ENCODE data around the gene C20orf202. TPM values are rescaled to one million over a fixed set of nuclear protein-coding genes. Genes with fewer than 3 reads are reported as not detected.
"Not testable (repeated sequence)": the region's sequence is repeated elsewhere in the genome, so short reads cannot be mapped to it uniquely, and the experiment has no call there.

C20orf202 gene
- total RNA-seq, 1 donor from 2014 or later: 0.66 TPM

DNA sequence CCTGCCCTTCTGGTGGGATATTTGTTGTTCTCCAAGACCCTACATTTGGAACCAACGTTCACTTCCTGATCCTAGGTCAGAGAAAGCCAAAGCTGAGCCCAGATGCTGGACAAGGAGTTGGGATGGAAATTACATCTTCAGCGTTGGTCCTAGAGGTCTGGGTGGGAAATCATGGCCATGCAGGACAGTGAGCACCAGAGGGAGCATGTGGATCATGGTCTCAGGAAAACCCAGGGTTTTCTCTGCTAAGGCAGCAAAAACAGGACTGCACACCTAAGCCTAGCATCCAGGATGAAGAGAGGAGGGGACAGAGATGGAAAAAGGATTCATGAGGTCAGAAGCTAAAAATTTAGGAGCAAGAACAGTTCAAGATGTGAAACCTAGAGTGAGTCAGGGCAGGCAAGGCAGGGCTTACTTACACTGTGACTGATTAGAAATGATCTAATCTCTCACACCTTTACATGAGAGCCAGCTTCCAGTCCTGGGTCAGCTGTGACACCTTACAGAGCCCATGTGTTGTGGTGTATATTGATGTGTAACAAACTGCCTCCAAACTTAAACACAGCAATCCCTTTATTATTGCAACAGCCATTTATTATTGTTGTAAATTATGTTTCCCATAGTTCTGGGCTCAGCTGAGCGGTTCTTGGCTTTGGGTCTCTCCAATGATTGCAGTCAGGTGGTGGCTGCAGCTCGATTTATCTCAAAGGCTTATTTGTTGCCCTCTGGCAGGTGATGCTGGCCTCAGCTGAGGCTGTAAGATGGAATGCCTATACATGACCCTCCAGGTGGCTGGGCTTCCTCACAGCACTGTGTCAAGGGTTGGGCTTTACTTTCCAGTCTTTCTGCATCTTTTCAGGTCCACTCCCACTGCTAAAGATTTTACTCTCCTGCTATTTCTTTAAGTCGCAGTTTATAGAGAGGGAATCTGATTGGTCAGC, 6.5 kb downstream of the C20orf202 start:
- no peak for DNase-seq (ENCODE audit: low spot score)

DNA sequence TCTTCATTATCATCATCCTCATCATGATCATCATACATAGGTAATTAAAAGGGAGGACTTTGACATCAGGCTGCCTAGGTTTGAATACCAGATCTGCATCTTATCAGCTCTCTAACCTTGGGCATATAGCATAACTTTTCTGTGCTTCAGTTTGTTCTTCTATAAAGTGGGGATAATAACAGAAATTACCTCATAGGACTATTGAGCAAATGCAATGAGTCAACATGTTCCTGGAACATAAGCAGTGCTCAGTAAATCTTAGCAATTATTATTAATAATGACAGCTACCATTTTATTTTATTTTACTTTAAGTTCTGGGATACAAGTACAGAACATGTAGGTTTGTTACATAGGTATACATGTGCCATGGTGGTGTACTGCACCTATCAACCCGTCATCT, 7.2 kb downstream of the C20orf202 start:
- no peak for DNase-seq (ENCODE audit: low spot score)

GRCh38 chr20:1212023-1212422, 8.8 kb downstream of the C20orf202 start:
- DNase-seq (ENCODE audit: low spot score): no peak

GRCh38 chr20:1212607-1213396, 9.5 kb downstream of the C20orf202 start:
- DNase-seq (ENCODE audit: low spot score): peak; percentile 72

GRCh38 chr20:1214838-1215261, 11.6 kb downstream of the C20orf202 start:
- DNase-seq (ENCODE audit: low spot score): no peak

GRCh38 chr20:1215386-1216170, 12.3 kb downstream of the C20orf202 start:
- no peak for DNase-seq (ENCODE audit: low spot score)

DNA sequence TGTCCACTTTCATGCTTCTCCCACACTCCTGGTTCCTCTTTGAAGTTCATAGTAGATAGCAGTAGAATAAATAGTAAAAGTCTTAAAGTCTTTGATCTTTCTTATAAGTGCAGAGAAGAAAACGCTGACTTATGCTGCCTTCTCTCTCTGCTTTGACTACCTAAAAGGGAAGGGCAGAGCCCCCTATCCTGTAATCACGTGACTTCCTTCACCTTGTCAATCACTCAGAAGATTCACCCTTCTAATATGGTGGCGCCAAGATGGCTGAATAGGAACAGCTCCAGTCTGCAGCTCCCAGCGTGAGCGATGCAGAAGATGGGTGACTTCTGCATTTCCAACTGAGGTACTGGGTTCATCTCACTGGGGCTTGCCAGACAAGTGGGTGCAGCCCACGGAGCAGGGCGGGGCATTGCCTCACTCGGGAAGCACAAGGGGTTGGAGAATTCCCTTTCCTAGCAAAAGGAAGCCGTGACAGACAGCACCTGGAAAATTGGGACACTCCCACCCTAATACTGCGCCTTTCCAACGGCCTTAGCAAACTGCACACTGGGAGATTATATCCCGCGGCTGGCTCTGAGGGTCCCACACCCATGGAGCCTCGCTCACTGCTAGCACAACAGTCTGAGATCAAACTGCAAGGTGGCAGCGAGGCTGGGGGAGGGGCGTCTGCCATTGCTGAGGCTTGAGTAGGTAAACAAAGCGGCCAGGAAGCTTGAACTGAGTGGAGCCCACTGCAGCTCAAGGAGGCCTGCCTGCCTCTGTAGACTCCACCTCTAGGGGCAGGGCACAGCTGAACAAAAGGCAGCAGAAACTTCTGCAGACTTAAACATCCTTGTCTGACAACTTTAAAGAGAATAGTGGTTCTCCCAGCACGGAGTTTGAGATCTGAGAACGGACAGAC, 13.5 kb downstream of the C20orf202 start:
- not testable (repeated sequence) for DNase-seq (ENCODE audit: low spot score)

- DNase-seq (ENCODE audit: low spot score): not testable (repeated sequence)
Measured at GRCh38 chr20:1222750-1223149, 19.5 kb downstream of the C20orf202 start.

DNA sequence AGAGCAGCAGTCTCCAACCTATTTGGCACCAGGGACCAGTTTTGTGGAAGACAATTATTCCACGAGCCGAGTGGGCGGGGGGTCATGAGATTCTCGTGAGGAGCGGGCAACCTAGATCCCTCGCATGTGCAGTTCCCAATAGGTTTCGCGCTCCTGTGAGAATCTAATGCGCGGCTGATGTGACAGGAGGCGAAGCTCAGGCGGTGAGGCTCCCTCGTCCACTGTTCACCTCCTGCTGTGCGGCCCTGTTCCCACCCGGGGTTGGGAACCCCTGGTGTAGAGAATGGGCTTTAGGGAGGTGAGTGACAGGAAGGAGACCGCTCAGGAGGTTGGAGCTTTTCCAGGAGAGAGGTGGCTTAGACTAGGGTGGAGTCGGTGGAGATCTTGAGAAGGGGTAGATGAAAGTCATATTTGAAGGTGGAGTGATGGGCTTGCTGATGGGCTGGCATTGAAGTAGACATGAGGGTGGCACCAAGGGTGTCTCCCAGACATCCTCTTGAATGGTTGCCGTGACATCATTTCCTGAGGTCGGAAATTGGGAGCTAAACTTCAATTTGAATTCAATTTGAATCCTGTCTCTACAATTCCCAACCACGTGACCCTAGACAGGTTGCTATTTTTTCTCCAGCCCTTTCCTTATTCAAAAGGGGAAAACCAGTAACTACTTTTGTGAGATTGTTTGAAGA, 21.1 kb downstream of the C20orf202 start:
- no peak for DNase-seq (ENCODE audit: low spot score)

- DNase-seq (ENCODE audit: low spot score): no peak
Measured at GRCh38 chr20:1225263-1225782, 22.1 kb downstream of the C20orf202 start.

DNA sequence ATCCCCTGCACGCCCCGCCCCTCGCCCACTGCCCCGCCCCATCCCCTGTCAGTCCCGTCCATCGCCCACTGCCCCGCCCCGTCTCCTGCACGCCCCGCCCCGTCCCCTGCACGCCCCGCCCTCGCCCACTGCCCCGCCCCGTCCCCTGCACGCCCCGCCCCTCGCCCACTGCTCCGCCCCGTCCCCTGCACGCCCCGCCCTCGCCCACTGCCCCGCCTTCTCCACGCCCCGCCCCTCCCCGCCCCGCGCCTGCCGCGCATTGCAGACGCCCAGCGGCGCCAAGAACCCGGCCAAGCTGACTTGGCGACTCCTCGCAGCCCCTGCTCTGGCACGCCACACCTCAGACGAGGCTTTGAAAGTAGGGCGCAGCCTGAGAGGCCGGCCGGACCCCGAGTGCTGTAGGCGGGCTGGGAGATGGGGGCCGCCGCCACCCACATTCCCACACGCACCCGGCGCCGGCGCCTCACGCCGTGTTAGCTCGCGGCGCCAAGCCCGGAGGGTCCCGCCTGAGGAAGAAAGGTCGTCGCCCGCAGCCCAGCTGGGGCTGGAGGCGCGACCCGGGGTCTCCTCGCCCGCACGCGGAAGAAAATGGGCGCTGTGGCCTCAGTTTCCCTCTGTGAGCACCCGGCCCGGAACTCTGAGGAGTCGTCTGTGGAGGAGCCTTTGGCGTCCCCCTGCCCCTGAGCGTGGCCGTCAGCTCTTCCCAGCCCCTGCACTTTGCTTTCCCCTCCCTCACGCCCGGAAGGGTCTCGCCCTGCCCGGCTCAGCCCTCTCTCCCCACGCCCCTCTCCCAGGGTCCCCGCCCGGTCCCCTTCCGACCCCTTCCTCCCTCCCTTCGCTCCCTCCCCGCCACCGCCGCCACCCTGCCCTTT, 22.8 kb downstream of the C20orf202 start, which contains the start of gene RAD21L1:
RAD21L1 (plus strand) TSS at position 262 of the 872 bp plus-strand sequence. CDS start 2,410 bp downstream, outside the sequence.
- DNase-seq (ENCODE audit: low spot score): peak; percentile 81

- no peak for DNase-seq (ENCODE audit: low spot score)
Measured at GRCh38 chr20:1229541-1229940, 26.3 kb downstream of the C20orf202 start.

GRCh38 chr20:1232286-1233111, 29.2 kb downstream of the C20orf202 start:
- no peak for DNase-seq (ENCODE audit: low spot score)

DNA sequence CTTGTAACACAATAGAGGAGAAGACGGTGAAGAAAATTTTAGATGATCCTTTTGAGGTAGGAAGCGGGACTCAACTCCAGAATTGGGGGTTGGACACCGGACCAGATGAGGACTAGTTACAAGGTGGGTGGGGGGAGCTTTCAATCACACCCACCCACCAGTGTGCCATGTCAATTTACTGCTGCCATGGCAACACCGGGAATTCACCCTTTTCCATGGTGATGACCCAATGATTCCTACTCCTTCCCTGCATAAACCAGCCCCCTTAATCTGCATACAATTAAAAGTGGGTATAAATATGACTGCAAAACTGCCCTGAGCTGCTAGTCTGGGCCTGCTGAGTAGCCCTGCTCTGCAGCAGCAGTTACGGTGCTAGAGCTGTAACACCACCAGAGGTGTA, 37.3 kb downstream of the C20orf202 start:
- no peak for DNase-seq (ENCODE audit: low spot score)

DNA sequence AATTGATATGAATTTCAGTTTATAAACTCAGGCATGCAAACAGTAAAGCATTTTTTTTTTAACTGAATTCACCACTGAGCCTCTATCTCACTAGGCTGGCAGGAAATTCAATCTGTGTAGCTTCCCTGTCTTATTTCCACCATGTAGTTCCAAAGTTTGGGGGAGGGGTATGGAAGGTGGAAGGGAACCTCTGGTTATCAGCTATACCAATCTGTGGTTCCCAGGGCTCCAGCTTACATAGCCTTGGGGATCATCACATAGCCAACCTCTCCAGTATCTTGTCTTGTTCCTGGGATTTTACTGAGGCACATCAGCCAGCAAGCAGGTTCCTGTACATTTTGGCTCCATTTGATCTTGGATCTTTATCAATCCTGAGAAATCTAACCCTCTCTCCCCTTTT, 38.2 kb downstream of the C20orf202 start:
- no peak for DNase-seq (ENCODE audit: low spot score)

- no peak for DNase-seq (ENCODE audit: low spot score)
Measured at GRCh38 chr20:1242099-1242498, 38.8 kb downstream of the C20orf202 start.

DNA sequence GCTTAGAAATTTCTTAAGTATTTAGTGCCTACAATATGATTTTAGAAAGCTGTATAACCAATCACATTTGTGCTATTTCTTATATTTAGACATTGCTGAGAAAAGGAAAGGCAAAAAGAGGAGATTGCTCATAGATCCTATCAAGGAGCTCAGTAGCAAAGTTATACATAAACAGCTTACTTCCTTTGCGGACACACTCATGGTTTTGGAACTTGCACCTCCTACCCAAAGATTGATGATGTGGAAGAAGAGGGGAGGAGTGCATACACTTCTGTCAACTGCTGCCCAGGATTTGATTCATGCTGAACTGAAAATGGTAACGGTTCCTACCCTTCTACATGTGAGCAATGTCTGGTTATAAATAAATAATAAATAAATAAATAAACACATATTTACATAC, 39.3 kb downstream of the C20orf202 start:
- DNase-seq (ENCODE audit: low spot score): no peak

GRCh38 chr20:1245578-1245977, 42.3 kb downstream of the C20orf202 start:
- no peak for DNase-seq (ENCODE audit: low spot score)

All from mucosa of gallbladder (tissue), 1 donor.